H1 (cell line): ENCODE data around the gene HMGCS2. TPM values are rescaled to one million over a fixed set of nuclear protein-coding genes. Genes with fewer than 3 reads are reported as not detected.

Experiments
- CTCF ChIA-PET: fragments of 300-600 bp; sonication (Branson Sonifier 250); formaldehyde crosslinking; loops from one replicate; lab custom pipeline; 2021; ENCODE audit not compliant: partially characterized antibody; lab: Charles Lee
- POLR2A ChIA-PET: fragments of 300-600 bp; sonication (Branson Sonifier 250); formaldehyde crosslinking; loops from one replicate; lab custom pipeline; 2021; ENCODE audit warnings: inconsistent platforms; ENCODE audit not compliant: partially characterized antibody; lab: Charles Lee
- DNase-seq, 2 experiments: peaks; one replicate each; pipeline versions ENCODE4 v3.0.0 to v3.0.0-alpha.2; 2010 to 2022; ENCODE audit warnings: low spot score in 2 of 2, low read depth in 1 of 2, mixed read lengths in 1 of 2
- FAIRE-seq: peaks from 2 replicates; lab custom pipeline; 2011; peaks lifted over from hg19 to GRCh38; lab: Jason Lieb, UNC
- H2AFZ ChIP-seq: 2 replicates; pipeline ENCODE4 v1.8.1; 2012; ENCODE audit warnings: low read length, inconsistent platforms
- H2AK5ac ChIP-seq: 2 replicates; pipeline ENCODE4 v1.6.1; 2013; ENCODE audit warnings: low read depth, low read length
- H2BK120ac ChIP-seq: replicated peaks from 2 replicates; pipeline ENCODE3; 2013; ENCODE audit warnings: low read depth, low read length, inconsistent platforms
- H2BK12ac ChIP-seq: 2 replicates; pipeline ENCODE4 v1.6.1; 2013; ENCODE audit warnings: low read depth, low read length
- H2BK15ac ChIP-seq: 2 replicates; pipeline ENCODE4 v1.6.1; 2013; ENCODE audit warnings: low read length
- H2BK20ac ChIP-seq: 2 replicates; pipeline ENCODE4 v1.6.1; 2013; ENCODE audit warnings: low read length
- H2BK5ac ChIP-seq: 2 replicates; pipeline ENCODE4 v1.6.1; 2013; ENCODE audit warnings: low read depth, low read length
- H3K14ac ChIP-seq: 2 replicates; pipeline ENCODE4 v1.6.1; 2013; ENCODE audit warnings: inconsistent platforms; ENCODE audit not compliant: insufficient read length
- H3K18ac ChIP-seq: 2 replicates; pipeline ENCODE4 v1.6.1; 2013; ENCODE audit warnings: low read length; ENCODE audit errors: extremely low read depth
- H3K23ac ChIP-seq: 2 replicates; pipeline ENCODE4 v1.6.1; 2013; ENCODE audit warnings: inconsistent platforms; ENCODE audit not compliant: insufficient read length
- H3K23me2 ChIP-seq: 2 replicates; pipeline ENCODE4 v1.6.1; 2013; ENCODE audit warnings: low read depth, low read length
- H3K27ac ChIP-seq: 2 replicates; pipeline ENCODE4 v1.6.1; 2011; ENCODE audit warnings: low read depth, low read length, inconsistent platforms
- H3K27me3 ChIP-seq, 4 experiments: replicated peaks in 1 of 4; 1 replicate in 1 of 4; 2 replicates in 3 of 4; pipeline versions ENCODE4 v1.6.1 to v1.8.1; 2011 to 2013; ENCODE audit warnings: low read length in 3 of 4, mild to moderate bottlenecking in 3 of 4, inconsistent platforms in 2 of 4, mixed read lengths in 2 of 4, moderate library complexity in 1 of 4; ENCODE audit not compliant: control insufficient read depth in 3 of 4, insufficient read depth in 3 of 4; ENCODE audit errors: extremely low read depth in 1 of 4
- H3K36me3 ChIP-seq, 4 experiments: 2 replicates each; pipeline versions ENCODE4 v1.6.1 to v1.8.1; 2011 to 2013; ENCODE audit warnings: mild to moderate bottlenecking in 4 of 4, low read length in 3 of 4, moderate library complexity in 2 of 4, control low read depth in 1 of 4, inconsistent platforms in 1 of 4; ENCODE audit not compliant: insufficient read depth in 4 of 4, control insufficient read depth in 2 of 4
- H3K4ac ChIP-seq: replicated peaks from 2 replicates; pipeline ENCODE3; 2013; ENCODE audit warnings: low read length, low read depth, mixed read lengths, inconsistent platforms; ENCODE audit not compliant: insufficient read length
- H3K4me1 ChIP-seq, 4 experiments: replicated peaks in 1 of 4; 1 replicate in 1 of 4; 2 replicates in 3 of 4; pipeline versions ENCODE4 v1.6.1 to v1.8.1; 2011 to 2013; ENCODE audit warnings: low read length in 3 of 4, inconsistent platforms in 2 of 4, mixed read lengths in 1 of 4; ENCODE audit not compliant: insufficient read depth in 4 of 4, control insufficient read depth in 3 of 4
- H3K4me2 ChIP-seq, 2 experiments: 2 replicates each; pipeline versions ENCODE4 v1.6.1 to v1.8.1; 2011 to 2013; ENCODE audit warnings: low read depth in 2 of 2, low read length in 2 of 2, control low read depth in 1 of 2, inconsistent platforms in 1 of 2, mild to moderate bottlenecking in 1 of 2; ENCODE audit not compliant: insufficient read depth in 1 of 2
- H3K4me3 ChIP-seq, 4 experiments: fragments of 200-600, 300-600 bp in 1 of 4; sonication (generic), shearing (Covaris generic), sonication (Bioruptor Twin) in 1 of 4; 2 replicates each; pipeline versions ENCODE4 v1.5.1 to v1.8.1; 2011 to 2016; ENCODE audit warnings: low read length in 4 of 4, low read depth in 3 of 4, control low read depth in 2 of 4, inconsistent platforms in 2 of 4, mild to moderate bottlenecking in 2 of 4, mixed read lengths in 1 of 4, moderate library complexity in 1 of 4; ENCODE audit not compliant: insufficient read depth in 2 of 4; ENCODE audit errors: extremely low read depth in 1 of 4
- H3K56ac ChIP-seq: replicated peaks from 2 replicates; pipeline ENCODE3; 2013; ENCODE audit warnings: low read depth, mild to moderate bottlenecking, mixed read lengths, low read length, inconsistent platforms; ENCODE audit not compliant: insufficient read length
- H3K79me1 ChIP-seq: 2 replicates; pipeline ENCODE4 v1.6.1; 2013; ENCODE audit warnings: low read depth, low read length, control low read depth
- H3K79me2 ChIP-seq, 2 experiments: 2 replicates each; pipeline versions ENCODE4 v1.6.1 to v1.8.1; 2012 to 2013; ENCODE audit warnings: low read length in 2 of 2, mild to moderate bottlenecking in 2 of 2, inconsistent platforms in 1 of 2; ENCODE audit not compliant: insufficient read depth in 2 of 2, control insufficient read depth in 1 of 2
- H3K9ac ChIP-seq, 4 experiments: replicated peaks in 1 of 4; 1 replicate in 1 of 4; 2 replicates in 3 of 4; pipeline versions ENCODE4 v1.6.1 to v1.8.1; 2011 to 2013; ENCODE audit warnings: low read depth in 3 of 4, low read length in 3 of 4, control low read depth in 2 of 4, mild to moderate bottlenecking in 2 of 4, moderate library complexity in 2 of 4, inconsistent platforms in 1 of 4; ENCODE audit errors: extremely low read depth in 1 of 4
- H3K9me3 ChIP-seq, 2 experiments: 2 replicates each; pipeline versions ENCODE4 v1.6.1 to v1.8.1; 2012 to 2013; ENCODE audit warnings: mild to moderate bottlenecking in 2 of 2, moderate library complexity in 2 of 2, control low read depth in 1 of 2, inconsistent platforms in 1 of 2, low read depth in 1 of 2, low read length in 1 of 2, mixed read lengths in 1 of 2; ENCODE audit not compliant: insufficient read depth in 2 of 2
- H4K20me1 ChIP-seq, 2 experiments: replicated peaks in 1 of 2; 2 replicates each; pipeline versions ENCODE3 to v1.8.1; 2011 to 2013; ENCODE audit warnings: inconsistent platforms in 2 of 2, low read length in 2 of 2, mild to moderate bottlenecking in 1 of 2; ENCODE audit not compliant: insufficient read depth in 2 of 2, control insufficient read depth in 1 of 2
- H4K5ac ChIP-seq: 2 replicates; pipeline ENCODE4 v1.6.1; 2013; ENCODE audit warnings: low read length, low read depth, mixed read lengths, inconsistent platforms; ENCODE audit not compliant: insufficient read length
- H4K8ac ChIP-seq: 2 replicates; pipeline ENCODE4 v1.8.0; 2013; ENCODE audit warnings: mild to moderate bottlenecking, moderate library complexity, low read length, inconsistent platforms; ENCODE audit not compliant: insufficient read depth; ENCODE audit errors: extremely low read depth
- H4K91ac ChIP-seq: replicated peaks from 2 replicates; pipeline ENCODE3; 2013; ENCODE audit warnings: low read length, mixed read lengths, inconsistent platforms; ENCODE audit not compliant: insufficient read length
- BACH1 ChIP-seq: IDR thresholded peaks from 2 replicates; pipeline ENCODE4 v1.6.1; 2012; ENCODE audit warnings: low read length, improper control_type of control experiment
- CBX5 ChIP-seq: fragments of 300-800, 300-1000 bp; sonication (generic); IDR thresholded peaks from 2 replicates; pipeline ENCODE4 v1.7.1; 2016; ENCODE audit warnings: antibody characterized with exemption, low read length, low read depth
- GTF2F1 ChIP-seq: IDR thresholded peaks from 2 replicates; pipeline ENCODE4 v1.6.1; 2012; ENCODE audit warnings: low read depth, low read length, improper control_type of control experiment, borderline replicate concordance
- POLR2AphosphoS5 ChIP-seq: IDR thresholded peaks from 2 replicates; pipeline ENCODE4 v1.6.1; 2011; ENCODE audit warnings: low read depth, low read length
- RNF2 ChIP-seq: fragments of 200-900, 300-1000 bp; sonication (generic); IDR thresholded peaks from 2 replicates; pipeline ENCODE4 v1.7.1; 2016; ENCODE audit warnings: borderline replicate concordance, low read depth, mild to moderate bottlenecking, antibody characterized with exemption, low read length; ENCODE audit not compliant: poor library complexity, severe bottlenecking; ENCODE audit errors: missing control alignments
- SIRT6 ChIP-seq: IDR thresholded peaks from one replicate; pipeline ENCODE4 v1.7.1; 2012; ENCODE audit warnings: low read length, inconsistent platforms
- SP1 ChIP-seq: IDR thresholded peaks from 2 replicates; pipeline ENCODE4 v1.6.1; 2011; ENCODE audit warnings: low read depth, low read length
- TAF1 ChIP-seq: IDR thresholded peaks from 2 replicates; pipeline ENCODE4 v1.6.1; 2011; ENCODE audit warnings: mild to moderate bottlenecking, low read depth, low read length
- TCF12 ChIP-seq: IDR thresholded peaks from 2 replicates; pipeline ENCODE4 v1.6.1; 2011; ENCODE audit warnings: low read depth, mild to moderate bottlenecking, low read length
- WGBS, 2 experiments: shearing (Covaris generic) in 1 of 2; methylation state at CpG; one replicate each; pipeline versions ENCODE4 v1.1.6 to v1.1.7; 2013 to 2015; ENCODE audit warnings: low lambda C conversion rate in 2 of 2, mixed read lengths in 2 of 2, inconsistent platforms in 1 of 2, low coverage in 1 of 2, missing lambda C conversion rate in 1 of 2; ENCODE audit not compliant: insufficient replicate concordance in 2 of 2, insufficient coverage in 1 of 2, insufficient read length in 1 of 2; ENCODE audit errors: extremely low coverage in 1 of 2, missing lambda C conversion rate in 1 of 2; 5-methylcytosine and 5-hydroxymethylcytosine counted together
- polyA plus RNA-seq, 7 experiments: library from polyadenylated mRNA; depleted of rRNA in 3 of 7; stranded (reverse) in 5 of 7; unstranded in 2 of 7; fragments of >200 nt in 5 of 7; fragments of 200-250 nt in 2 of 7; gene quantifications; 1 replicate in 5 of 7; 2 replicates in 1 of 7; 4 replicates in 1 of 7; pipeline versions ENCODE4 v1.2.1 to v1.2.3, GENCODE V29; 2011 to 2013; ENCODE audit warnings: missing spikeins in 2 of 7, mixed read lengths in 2 of 7
- total RNA-seq: library from RNA; stranded (reverse); fragmentation: NEBNext Ultra II Directional; extraction: Animal tissue kit (Norgen Biotek cat#: 25700); gene quantifications from 2 replicates; pipeline ENCODE4 v1.2.1, GENCODE V29; 2021

The HMGCS2 gene
- total and polyA plus RNA-seq, 2 of the 8 experiments (the other 6 are each of a cell fraction or from before 2014, with no cell fraction given): not detected

DNA sequence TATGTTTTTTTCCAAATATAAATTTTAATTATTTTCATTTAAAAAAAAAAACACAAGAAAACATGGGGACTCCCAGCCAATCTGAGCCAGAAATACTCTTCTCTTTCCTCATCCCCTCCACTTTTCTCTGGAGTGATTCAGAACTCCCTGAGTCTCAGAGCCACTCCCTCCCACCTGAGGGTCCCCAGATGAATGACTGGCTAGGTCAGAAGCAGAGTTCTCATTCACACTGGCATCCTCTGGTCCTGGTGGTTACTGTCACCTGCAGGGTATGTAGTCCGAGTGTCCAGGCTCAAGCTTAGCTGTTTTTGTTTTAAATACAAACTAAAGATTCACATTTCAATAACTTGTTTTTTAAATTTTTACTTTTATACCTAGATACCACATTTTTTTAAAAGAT, 6.3 kb downstream of the HMGCS2 start:
- Histone ChIP-seq H3K4me3 (no peak overlapping the region), H2BK5ac (no peak overlapping the region), H3K9ac (no peak overlapping the region), H2AFZ (no peak overlapping the region), H3K14ac (no peak overlapping the region), H4K91ac (no peak overlapping the region), H3K18ac (no peak overlapping the region), H3K27ac (no peak overlapping the region), H3K79me2 (no peaks in the 10 kb centered on the region), H2BK20ac (no peak overlapping the region), H3K4me1 (peaks cover 0 to 3% (median 0%) of the 10 kb centered on the region in 4 experiments; a peak in 2 of 7 replicates), H4K5ac (no peak overlapping the region), H3K4ac (no peak overlapping the region), H3K23ac (no peak overlapping the region), H3K9me3 (no peaks in the 10 kb centered on the region), H3K79me1 (no peaks in the 10 kb centered on the region), H4K20me1 (no peaks in the 10 kb centered on the region), H3K4me2 (no peak overlapping the region), H3K56ac (no peak overlapping the region), H2BK120ac (no peak overlapping the region), H2BK15ac (no peak overlapping the region), H3K27me3 (peaks cover 0 to 3% (median 1%) of the 10 kb centered on the region in 4 experiments; a peak in 2 of 7 replicates), H2AK5ac (no peak overlapping the region), H4K8ac (no peak overlapping the region), H2BK12ac (no peak overlapping the region), H3K23me2 (no peaks in the 10 kb centered on the region), H3K36me3 (no peaks in the 10 kb centered on the region)
- FAIRE-seq (no peak), DNase-seq (no peak)
- ChIA-PET POLR2A (interaction anchor here (0.6 kb wide), 1 partner anchor 14 kb away, joined by 3 read pairs; no protein-coding TSS in a partner anchor), CTCF (interaction anchor here (1.3 to 7.7 kb wide), 2 partner anchors 11 to 17 kb away, joined by 3 to 67 read pairs; no protein-coding TSS in a partner anchor)
- 60% methylated on average over 1 of the region's 1 CpG; no CpG with 5 or more reads in 1 of the 2 experiments for WGBS, 2 experiments
- TF ChIP-seq TCF12 (no peak), GTF2F1 (no peak), TAF1 (no peak), BACH1 (no peak), POLR2AphosphoS5 (no peak), SIRT6 (no peak), SP1 (no peak), CBX5 (no peak), RNF2 (no peak)
